GM12873 (cell line): ENCODE measurements around the gene SELL.

Experiments used
- TF ChIP-seq, protein P1 (sequence below): IDR thresholded peaks from 2 replicates; pipeline ENCODE4 v1.5.1; 2012; ENCODE audit warnings: low read depth, mild to moderate bottlenecking, moderate library complexity, low read length, control low read depth; ENCODE audit not compliant: insufficient read depth; ENCODE audit errors: missing control alignments

Gene SELL

DNA sequence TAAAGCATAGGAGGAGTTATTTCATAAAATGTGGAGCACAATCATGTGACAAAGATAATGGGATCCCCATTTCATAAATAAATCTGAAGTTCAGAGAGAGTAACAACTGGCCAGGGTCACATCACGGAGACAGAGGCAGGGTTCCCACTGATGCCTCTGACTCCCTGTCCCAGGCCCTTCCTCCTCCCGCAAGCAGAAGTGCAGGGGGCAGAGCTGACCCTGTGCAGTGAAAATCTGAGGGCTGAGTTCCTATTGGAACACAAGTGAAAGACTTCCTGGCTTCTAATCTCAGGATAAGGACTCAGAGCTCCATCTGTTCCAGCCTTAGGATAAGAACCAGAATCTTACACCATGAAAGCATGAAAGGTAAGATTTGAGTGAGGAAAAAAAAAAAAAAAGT, 22.0 kb downstream of the SELL start:
- TF ChIP-seq, protein P1, sequence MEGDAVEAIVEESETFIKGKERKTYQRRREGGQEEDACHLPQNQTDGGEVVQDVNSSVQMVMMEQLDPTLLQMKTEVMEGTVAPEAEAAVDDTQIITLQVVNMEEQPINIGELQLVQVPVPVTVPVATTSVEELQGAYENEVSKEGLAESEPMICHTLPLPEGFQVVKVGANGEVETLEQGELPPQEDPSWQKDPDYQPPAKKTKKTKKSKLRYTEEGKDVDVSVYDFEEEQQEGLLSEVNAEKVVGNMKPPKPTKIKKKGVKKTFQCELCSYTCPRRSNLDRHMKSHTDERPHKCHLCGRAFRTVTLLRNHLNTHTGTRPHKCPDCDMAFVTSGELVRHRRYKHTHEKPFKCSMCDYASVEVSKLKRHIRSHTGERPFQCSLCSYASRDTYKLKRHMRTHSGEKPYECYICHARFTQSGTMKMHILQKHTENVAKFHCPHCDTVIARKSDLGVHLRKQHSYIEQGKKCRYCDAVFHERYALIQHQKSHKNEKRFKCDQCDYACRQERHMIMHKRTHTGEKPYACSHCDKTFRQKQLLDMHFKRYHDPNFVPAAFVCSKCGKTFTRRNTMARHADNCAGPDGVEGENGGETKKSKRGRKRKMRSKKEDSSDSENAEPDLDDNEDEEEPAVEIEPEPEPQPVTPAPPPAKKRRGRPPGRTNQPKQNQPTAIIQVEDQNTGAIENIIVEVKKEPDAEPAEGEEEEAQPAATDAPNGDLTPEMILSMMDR = no peak

DNA sequence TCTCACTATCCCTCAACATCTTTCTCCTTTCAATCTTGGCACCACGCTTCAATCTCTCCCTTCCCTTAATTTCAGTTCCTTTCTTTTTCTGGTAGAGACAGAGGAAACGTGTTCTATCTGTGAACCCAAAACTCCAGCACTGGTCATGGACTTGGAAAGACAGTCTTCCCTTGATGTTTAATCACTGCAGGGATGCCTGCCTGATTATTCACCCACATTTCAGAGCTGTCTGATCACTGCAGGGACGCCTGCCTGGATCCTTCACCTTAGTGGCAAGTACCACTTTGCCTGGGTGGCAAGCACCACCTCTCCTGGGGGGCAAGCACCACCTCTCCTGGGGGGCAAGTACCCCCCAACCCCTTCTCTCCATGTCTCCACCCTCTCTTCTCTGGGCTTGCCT, 27.8 kb downstream of the SELL start:
- TF ChIP-seq, protein P1 = no peak

DNA sequence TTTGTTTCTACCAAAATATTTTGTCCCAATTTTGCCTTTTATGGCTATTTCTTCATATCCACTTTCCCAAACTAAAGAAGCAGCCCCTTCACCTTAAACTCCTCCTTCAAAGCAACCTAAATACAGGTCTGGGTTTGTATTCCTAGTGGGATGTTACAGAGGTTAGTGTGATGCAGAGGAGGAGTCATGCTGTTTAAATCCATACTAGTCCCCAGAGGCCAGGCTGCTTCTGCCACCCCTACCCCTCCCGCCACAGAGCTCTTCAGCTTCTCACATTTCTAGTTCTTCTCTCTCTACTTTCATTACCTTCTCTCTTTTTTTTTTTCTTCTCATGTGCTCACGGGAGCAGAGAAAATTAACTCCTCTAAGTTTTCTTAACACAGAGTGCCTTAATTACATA, 29.3 kb downstream of the SELL start:
- TF ChIP-seq, protein P1 = no peak

DNA sequence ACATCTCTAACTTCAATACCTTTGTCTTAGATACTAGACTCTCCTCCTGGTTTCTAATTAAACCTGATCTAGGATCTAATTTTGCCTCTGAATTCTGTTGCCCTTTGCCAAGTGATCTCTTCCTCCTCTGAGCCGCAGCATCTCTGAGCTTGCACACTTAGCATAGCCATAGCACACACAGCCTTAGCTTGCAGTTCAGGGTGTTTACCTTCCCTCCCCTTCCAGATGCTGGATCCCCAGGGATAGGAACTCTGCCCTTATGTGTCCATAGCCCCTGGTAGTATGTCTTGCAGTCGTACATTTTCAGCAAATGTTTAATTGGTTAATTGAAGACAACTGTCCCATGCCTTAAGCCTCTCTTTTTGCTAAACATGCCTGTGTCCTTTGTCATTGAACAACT, 30.3 kb downstream of the SELL start:
- TF ChIP-seq, protein P1 = no peak

DNA sequence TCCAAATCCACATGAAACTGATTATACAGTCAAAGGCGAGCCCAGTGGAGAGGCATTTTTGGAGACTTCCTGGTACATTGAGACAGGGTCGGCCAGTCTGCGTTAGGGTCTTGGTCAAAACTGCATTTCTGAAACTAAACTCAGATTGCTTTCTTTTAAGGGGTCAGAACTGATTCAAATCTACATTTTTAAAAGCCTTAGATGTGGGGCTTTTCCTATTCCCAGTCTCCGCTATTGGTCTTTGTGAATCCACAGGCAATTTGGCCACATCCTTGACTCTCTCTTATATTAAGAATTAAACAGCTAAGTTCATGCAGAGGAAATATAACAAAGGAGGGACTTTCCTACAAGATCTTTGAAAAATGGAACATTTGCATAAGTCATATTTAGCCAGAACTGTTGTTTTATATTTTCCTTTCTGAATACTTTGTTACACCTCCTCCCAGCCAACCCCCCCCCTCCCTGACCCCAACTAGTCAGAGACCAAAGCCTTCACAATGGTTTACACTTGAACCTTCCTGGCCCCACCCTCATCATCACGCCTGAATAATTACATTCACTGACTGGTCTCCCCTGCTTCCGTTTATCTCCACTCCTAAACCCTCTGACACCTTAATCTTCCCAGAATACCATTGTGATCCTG, 30.9 kb downstream of the SELL start:
- TF ChIP-seq, protein P1 = no peak

DNA sequence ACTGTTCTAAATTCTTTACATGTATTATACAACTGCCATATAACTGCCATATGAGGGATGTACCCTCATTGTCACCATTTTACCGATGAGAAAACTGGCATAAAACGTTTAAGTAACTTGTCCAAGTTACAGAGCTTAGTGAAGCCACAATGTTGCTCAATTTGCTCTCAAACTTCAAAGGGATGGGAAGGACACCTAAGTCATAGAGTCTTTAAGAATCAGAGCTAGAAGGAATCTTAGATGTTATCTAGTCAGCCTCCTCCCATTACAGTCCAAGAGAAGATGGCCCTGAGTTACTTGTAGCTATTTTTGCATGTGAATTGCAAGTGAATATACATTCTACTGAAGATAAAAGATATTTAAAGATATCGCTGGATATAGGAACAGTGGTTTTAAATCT, 31.7 kb downstream of the SELL start:
- TF ChIP-seq, protein P1 = no peak

DNA sequence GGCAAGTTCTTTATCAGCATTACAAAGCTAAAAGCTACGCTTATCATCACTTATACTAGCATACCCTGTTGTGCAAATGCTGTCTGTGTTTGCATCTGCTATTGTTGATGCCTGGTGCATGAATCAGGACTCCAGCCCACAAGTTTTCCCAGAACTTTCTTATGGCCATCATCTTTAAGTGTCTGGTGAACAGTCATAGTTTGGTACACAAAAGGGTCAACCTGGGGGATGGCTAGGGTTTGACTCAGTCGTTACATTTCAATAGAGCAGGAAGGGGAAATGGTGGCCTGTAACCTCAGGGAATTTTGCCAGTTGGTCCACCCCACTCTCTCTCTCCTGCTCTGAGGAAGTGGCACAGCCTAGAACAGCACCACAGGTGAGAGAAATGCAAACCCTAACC, 35.4 kb downstream of the SELL start:
- TF ChIP-seq, protein P1 = no peak

DNA sequence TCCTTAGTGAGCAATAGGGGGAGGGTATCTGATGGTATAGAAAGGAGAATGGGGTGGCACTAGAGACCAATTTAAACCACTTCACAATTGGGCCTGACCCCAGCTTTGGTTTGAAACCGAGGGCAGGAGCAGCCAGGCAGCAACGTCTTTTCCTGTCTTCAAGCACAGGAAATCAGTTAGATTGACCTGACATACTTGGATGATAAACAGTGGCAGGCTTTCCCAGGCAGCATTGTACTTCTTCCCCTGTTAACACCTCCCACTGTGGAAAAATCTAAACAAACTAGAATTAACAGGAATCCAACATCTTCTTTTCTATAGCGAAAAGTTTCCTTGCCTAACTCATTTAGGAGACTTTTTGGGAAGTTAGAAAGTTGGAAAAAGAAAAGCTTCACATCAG, 40.6 kb downstream of the SELL start:
- TF ChIP-seq, protein P1 = no peak
